Measurements from ENCODE around the gene CP.

- no peak for TF ChIP-seq CTCF (IDR thresholded peaks at IDR 0.05)
- TF ChIP-seq ZFX (IDR thresholded peaks at IDR 0.05; ENCODE audit: borderline replicate concordance) = no peak
Observed at GRCh38 chr3:149142682-149143081, 78.9 kb downstream of the CP start.

All from 22Rv1 (cell line).